GM11168 (cell line): ENCODE data around the gene TRIM52.
"Not testable (repeated sequence)": the region's sequence is repeated elsewhere in the genome, so short reads cannot be mapped to it uniquely, and the experiment has no call there.

Experiments used
- in situ Hi-C: fragments of 300-500 bp; cut with MboI; formaldehyde crosslinking; loops from one replicate; pipeline ENCODE4 v1.12.0; 2022; ENCODE audit warnings: low sequenced_read_pairs; ENCODE audit not compliant: unreplicated experiment

TRIM52 gene

DNA sequence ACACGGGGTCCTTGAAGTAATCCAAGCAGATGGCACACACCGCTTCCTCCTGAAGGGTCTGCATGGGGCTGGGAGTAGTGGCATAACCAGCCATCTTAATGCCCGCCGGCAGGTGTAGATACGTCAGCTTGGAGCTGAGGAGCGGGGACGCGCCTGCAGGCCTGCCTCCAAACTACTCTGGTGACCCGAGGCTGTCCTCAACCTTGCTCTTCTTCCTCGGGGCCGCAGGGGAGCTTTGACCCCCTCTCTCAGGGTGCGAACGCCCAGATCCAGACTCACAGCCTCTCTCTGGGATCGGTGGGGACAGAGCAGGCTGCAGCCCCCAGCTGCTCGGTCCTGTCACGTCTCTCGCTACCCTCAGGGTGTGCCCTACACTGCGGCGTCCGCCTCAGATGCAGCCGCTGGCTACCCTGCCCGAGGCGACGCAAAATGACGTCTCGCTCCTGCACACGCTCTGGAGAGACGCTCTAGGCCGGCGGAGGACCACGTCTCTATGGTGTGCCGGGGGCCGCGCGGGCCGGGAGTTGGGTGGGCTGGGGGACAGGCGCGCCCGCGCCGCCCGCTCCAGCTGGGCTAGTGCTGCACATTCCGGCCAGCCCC is at the start of gene TRIM52:
TRIM52 (minus strand) TSS at position 424 of the 600 bp plus-strand sequence; CDS start at position 94, 330 bp downstream.
- in situ Hi-C loops: no loop called here

DNA sequence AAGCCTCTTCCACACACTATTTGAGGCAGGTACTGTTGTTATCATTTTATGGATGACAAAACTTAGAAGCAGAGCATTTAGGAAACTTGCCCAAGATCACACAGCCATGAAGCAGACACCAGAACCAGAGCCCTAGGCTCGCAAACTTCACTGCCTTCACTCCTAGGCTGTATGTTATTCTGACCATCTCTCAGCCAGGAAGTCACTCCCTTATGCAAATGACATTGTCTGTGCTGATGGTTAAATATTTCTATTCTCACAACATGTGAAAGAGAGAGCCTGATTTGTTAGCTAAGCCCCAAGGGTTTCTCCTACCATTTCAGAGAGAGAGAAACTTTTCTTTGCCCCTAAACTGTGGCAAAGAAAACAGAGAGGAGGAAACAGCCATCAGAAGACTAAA is 26.4 kb upstream of the TRIM52 start:
- in situ Hi-C loops: not testable (repeated sequence)

DNA sequence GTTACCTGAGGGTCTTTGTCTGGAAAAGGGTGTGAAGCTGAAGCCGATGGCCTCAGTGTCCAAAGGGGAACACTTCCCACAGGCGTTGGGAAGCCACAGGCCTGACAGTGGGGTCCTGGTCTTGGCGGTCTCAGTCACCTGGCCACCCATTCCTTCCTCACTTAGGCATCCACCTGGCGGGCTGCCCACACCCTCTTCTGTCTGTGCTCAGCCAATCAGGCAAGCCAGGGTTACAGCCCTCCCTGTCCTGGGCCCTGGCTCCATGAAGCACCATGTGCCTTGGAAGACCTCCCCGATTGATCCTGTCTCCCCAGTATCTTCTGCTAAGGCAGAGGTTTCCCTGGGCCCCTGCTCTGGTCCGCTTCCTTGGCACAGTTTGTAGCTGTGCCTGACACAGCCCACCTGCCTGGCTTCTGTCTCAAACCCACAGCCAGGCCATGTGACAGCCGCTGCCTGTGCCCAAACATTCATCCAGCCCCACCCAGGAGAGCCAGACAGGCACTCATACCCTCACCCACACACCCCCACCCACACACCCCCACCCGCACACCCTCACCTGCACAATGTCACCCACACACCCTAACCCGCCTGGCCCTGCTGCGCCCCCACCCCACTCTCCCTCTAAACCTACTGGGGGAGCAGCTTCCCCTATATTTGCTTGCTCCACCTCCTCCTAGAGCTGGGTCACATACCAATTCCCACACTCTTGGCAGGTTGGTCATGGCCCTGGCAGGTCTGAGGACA is 25.2 kb upstream of the TRIM52 start:
- in situ Hi-C loops: not testable (repeated sequence)

DNA sequence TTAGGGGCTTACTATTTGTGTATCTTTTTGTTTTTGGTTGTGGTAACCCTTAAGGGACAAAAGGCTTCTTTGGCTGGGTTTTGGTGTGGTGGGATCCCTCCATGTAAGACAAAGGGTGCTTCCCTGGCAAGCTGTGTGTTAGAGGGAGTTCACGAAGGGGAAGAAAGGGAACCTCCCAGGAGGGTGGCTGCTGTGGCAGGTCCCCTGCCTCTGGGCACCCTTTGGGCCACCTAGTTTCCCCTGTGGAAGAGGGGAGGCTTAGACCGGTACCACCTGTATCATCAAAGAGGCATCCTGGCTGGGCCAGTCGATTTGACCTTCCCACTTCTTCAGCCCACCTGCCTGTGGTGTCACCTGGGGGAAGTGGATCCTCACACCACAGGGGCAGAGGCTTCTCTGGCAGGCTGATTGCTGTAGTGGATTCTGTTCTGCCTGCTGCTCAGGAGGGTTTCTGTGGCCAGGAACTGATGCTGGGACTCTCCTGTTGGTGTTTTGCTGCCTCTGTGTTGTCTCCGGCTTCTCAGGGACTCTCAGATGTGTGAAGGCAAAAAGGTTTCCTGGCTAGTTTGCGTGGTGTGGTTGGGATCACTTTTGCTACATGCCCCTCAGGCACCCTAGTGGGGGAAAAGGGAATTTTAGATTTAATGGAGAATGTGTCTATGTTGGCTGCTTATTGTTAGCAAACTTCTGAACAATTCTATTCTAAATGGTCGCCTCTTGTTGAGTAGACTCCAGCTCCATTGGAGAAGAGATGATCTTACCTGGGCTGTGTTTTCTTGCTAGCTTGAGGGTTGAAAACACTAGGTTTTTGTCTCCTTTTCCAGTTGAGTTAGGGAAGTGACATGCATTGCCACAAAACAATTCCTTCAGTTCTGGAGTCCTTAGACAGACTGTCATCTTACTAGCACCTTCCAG is 23.2 kb upstream of the TRIM52 start:
- in situ Hi-C loops: not testable (repeated sequence)

DNA sequence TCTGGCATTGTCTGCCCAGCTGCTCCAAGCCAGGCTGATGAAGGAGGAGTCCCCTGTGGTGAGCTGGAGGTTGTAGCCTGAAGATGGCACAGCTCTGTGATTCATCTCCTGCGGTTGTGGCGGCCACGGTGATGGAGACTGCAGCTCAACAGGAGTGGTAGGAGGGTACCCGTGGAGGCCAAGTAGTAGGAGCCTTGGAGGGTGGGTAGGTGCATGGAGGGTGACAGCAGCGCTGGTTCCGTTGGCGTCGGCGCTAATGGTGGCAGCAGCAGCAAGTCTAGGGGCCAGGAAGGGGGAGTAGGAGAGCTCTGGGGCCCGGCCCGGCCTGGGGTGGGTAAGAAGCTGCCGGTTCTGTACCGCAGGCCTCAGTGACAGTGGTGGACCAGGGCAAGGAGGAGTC is 22.4 kb upstream of the TRIM52 start:
- in situ Hi-C loops: no loop called here

DNA sequence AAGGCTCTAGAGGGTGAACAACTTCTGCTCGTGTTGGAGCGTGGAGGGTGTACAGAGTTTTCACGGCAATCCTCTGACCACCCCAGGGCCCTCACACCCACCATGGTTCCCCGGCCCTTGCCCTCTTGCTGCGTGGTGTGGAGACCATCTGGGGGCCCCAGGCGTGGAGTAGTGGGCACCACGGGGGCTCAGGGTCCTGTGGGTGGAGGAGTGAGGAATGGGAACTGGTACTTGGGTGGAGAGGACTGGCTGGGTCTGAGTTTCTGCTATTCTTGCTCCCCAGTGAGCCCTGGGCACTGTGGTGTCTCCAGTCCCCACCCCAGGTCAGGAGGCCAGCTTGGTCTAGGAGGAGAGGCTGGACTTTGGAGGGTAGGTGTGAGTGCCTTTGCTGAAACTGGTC is 21.9 kb upstream of the TRIM52 start:
- in situ Hi-C loops: no loop called here

DNA sequence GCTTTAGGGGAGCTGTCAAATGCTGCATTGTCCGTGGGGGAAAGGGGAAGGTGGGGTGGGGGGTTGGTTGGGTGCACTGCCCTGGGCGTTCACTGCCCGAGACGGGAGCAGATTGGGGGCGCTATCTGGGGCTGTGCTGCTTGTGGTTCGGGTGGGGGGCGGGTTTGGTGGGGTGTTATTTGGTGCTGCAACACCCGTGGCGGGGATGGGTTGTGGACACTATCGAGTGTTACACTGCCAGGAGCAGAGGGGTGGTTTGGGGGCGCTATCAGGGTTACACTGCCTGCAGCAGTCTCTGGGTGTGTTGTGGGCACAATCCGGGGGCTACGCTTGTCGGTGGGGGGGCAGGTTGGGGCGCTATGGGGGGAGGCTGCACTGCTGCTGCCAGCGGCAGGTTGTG is 21.5 kb upstream of the TRIM52 start:
- in situ Hi-C loops: not testable (repeated sequence)

DNA sequence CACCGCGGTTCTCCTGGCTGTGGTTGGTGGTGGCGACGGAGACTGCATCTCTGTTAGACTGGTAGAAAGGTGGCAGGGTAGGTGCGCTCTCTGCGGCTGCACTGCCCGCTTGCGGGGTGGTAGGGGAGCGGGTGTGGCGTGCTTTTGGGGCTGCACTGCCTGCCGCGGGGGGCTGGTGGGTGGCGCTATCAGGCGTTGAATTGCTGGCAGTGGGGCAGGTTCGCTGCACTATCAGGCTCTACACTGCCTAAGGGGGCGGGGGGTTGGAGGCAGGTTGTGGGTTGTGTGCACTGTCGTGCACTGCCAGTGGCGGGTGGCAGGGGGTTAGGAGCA is 21.0 kb upstream of the TRIM52 start:
- in situ Hi-C loops: no loop called here

DNA sequence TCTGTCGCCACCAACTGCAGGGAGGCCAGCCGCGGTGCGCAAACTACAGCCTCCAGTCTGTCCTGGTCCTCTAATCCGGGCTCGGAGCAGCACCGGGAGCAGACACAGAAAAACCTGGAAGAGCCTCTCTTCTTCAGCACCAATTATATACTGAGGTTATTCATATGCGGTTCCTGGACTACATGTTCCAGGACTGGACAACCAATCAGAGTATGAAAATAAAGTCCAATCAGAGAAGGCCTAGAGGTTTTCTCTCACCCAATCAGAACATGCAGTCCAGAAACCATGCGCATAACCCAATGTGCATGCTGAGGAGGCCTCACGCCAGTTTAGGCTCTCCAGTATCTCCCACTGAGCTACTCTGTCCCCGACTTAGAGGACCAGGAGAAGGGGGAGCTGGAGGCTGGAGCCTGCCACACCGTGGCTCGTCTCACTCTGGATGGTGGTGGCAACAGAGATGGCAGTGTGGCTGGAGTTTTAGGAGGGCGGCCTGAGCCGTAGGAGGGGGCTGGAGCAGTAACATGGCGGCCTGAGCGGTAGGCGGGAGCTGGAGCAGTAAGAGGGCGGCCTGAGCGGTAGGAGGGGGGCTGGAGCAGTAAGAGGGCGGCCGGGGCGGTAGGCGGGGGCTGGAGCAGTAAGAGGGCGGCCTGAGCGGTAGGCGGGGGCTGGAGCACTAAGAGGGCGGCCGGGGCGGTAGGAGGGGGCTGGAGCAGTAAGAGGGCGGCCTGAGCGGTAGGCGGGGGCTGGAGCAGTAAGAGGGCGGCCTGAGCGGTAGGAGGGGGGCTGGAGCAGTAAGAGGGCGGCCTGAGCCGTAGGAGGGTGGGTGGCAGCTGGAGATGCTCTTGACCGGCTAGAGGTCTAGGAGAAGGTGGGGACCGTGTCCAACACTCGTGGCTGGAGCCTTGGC is 20.4 kb upstream of the TRIM52 start:
- in situ Hi-C loops: no loop called here

DNA sequence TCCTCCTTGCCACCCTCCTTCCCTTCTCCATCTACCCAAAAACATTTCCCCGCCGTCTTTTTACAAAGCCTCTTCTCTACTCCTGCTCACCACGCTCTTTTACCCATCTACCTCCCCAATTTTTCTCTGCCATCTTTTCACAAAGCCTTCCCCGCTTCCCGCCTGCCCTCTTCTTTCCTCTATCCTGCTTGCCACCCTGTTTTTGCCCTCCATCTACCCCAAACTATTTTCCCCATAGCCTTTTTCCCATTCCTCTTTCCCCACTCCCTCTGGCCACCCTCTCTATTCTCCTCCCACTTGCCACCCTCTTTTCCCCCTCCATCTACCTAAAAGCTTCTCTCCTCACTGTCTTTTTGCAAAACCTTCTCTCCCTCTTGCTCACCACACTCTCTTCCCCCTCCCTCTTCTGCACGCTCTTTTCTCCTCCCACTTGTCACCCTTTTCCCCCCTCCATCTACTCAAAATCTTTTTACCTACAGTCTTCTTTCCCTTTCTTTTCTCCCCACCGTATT is 19.4 kb upstream of the TRIM52 start:
- in situ Hi-C loops: no loop called here

DNA sequence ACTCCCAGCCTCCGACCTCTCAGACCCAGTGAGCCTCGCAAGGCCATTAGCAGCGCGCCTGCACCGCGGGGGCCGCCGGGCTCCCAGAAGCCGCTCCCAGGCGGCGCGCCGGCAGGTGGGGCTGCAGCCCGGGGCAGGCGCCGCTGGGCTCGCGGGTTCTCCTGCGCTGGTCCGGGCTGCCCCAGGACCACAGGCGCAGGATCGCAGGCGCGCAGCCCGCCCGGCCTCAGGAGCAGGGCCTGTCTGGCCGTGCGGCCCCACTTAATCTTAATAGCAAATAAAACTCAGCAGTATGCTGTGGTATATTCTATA is 12.4 kb upstream of the TRIM52 start:
- in situ Hi-C loops: not testable (repeated sequence)

DNA sequence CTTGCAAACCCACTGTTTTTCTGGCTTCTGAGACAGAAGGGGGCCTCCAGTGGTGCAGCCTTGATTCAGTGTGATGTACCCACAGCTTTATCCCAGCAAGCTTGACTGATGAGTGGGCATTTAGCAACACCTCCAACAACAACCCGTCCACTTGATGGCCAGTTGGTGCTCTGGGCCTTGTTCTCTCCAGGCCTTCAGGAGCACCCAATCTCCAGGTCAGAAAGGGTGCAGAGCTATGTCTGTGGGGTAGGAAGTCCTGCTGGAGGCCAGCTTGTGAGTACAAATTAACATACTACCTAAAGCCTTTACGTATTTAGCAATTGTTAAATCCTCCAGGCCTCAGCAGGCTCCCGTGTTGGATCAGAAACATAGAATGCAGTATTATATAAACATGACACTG is 10.1 kb upstream of the TRIM52 start:
- in situ Hi-C loops: no loop called here

DNA sequence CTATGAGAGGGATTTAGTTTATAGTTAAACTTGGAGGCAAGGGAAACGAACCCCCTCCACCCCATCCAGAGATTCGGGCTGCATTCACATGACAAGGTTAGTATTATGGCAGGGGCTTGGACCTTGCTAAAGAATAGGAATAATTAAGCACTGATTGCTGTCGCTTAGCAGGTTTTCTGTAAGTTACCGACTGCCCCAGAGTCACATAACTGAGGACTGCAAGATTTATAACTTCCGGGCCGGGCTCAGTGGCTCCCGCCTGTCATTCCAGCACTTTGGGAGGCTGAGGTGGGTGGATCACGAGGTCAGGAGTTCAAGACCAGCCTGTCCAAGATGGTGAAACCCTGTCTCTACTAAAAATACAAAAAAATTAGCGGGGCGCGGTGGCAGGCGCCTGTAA is 7.0 kb upstream of the TRIM52 start:
- in situ Hi-C loops: not testable (repeated sequence)

DNA sequence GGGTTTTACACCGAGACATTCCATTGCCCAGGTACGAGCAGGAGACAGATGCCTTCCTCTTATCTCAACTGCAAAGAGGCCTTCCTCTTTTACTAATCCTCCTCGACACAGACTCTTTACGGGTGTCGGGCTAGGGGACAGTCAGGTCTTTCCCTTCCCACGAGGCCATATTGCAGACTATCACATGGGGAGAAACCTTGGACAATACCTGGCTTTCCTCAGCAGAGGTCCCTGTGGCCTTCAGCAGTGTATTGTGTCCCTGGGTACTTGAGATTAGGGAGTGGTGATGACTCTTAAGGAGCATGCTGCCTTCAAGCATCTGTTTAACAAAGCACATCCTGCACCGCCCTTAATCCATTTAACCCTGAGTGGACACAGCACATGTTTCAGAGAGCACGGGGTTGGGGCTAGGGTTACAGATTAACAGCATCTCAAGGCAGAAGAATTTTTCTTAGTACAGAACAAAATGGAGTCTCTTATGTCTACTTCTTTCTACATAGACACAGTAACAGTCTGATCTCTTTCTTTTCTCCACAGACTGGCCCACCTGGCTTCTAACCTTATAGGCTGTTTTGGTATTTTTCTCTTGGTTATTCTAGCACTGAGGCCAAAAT is 6.5 kb upstream of the TRIM52 start:
- in situ Hi-C loops: not testable (repeated sequence)

DNA sequence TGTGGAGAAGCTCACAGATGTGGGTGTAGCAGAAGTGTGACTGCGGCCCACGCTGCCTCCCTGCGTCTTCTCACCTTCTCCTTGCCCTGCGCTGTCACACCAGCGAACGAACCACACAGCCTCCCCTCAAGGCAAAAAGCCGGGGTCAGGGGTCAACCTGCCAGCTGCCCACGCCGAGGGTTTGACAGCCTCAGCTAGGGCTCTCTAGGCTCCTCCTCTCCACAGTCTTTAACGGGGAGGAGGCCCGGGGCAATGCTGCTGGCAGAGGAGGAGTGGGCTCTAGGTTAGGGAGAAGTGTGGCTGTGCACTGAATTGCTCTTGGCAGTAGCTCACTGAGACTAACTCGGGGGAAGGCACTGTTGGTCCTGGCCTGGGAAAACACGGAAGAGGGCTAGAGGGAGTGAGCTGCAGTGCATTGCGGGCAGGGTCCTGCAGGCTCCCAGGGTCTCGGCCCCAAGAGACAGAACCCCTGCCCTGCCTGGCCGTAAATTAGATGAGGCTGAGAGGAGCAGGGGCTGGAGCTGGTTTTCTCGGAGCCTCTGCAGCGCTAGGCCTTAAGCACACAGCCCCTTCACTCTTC is 4.2 kb upstream of the TRIM52 start:
- in situ Hi-C loops: no loop called here

DNA sequence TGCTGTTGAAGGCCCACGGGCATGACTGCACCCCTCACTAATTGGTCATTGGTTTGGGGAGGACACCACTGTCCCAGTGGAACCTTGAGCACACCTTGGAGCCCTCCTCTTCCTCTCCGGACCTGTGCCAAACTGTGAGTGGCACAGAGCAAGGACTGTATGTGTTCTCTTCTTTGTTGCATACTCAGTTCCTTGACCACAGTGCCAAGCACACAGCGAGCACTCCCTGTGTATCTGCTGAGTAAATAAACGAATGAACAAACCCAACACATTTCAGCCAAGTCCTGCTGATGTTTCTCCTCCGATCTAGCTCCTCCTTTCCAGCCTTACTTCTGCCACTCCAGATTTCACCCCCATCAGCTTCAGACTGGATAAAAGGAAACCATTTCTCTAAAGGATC is 2.7 kb upstream of the TRIM52 start:
- in situ Hi-C loops: no loop called here

DNA sequence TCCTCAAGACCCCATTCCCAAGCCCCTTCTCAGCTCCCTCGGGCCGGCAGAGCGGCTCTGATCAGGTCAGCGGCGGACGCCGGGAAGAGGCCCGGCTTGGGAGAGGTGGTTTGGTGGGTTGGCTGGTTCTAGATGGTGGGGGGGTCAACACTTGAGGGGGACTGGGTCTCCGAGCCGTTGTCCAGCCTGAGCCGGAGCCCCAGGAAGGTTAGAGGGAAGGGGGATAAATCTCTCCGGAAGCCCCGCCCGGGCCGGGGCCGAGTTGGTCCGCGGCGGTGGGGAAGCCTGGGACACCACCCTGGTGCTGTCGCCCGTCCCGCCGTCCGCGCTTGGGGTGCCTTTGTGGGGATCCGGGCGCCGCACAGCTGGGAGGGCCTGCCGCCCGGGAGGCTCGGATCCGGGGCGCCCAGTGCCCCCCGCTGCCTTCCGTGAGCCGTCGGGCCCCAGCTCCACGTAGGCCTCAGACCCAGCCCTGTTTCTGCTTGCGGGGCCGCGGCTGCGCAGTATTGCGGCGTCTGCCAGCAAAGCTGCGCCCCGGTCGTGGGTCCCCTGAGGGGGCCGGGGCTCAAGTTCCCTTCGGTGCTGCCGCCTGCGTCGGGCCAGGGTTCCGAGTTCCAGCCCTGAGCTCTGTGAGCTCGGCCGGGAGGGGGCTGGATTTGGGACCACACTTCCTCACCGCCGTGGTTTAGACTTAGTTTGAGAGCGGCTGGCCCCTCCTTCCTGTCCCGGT is 542 bp upstream of the TRIM52 start:
- in situ Hi-C loops: no loop called here

DNA sequence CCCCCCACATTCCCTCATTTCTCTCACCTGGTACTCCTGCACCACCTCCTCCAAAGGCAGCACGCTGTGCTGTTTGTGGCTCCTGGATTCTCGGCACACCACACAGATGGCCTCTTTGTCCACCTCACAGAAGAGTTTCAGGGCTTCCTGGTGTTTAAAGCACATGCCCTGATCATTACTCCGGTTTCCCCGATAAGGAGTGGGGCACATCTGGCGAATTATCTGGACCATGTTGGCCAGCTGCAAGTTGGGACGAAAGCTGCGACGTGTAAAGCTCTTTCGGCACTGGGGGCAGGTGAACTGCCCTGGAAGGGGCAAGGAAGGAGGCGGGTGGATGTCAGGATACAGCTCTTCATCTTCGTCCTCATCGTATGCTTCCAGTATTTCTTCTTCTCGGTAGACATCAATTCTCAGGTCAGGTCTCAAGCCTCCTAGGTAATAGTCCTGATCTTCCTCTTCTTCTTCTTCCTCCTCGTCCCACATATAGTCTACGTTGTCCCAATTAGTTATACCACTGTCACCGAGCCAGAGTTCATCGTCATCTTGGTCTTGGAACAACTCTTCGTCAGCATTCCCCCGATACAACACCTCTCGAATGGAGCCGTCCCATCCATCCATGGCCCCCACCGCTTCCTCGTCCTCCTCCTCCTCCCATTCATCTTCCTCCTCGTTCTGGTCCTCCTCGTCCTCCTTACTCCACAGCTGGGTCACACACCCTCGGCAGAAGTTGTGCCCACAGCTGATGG is 796 bp downstream of the TRIM52 start:
- in situ Hi-C loops: no loop called here
